HFF-Myc (cell line): Measurements from ENCODE around the gene NELL1.

Experiments used
- DNase-seq: peaks from one replicate; pipeline ENCODE4 v3.0.0-alpha.2; 2011; ENCODE audit warnings: low read depth; ENCODE audit errors: extremely low read depth
- H3K4me3 ChIP-seq: replicated peaks from 2 replicates; pipeline ENCODE4 v1.5.1; 2011; ENCODE audit warnings: low read depth, mild to moderate bottlenecking, control low read depth, low read length
- CTCF ChIP-seq: IDR thresholded peaks from 2 replicates; pipeline ENCODE4 v1.5.1; 2012; ENCODE audit warnings: mild to moderate bottlenecking, low read depth, low read length, control low read depth; ENCODE audit errors: missing control alignments

Gene NELL1

GRCh38 chr11:21421711-21422329 lies 752.4 kb downstream of the NELL1 start:
- no peak overlapping the region for H3K4me3 ChIP-seq
- no peak for DNase-seq
- no peak for TF ChIP-seq CTCF

- DNase-seq, result no peak
- no peak for TF ChIP-seq CTCF
- no peak overlapping the region for H3K4me3 ChIP-seq
Measured at GRCh38 chr11:21426931-21427330, 757.5 kb downstream of the NELL1 start.

GRCh38 chr11:21427726-21428125 lies 758.3 kb downstream of the NELL1 start:
- no peak for DNase-seq
- H3K4me3 ChIP-seq, result no peak overlapping the region
- no peak for TF ChIP-seq CTCF

- DNase-seq, result no peak
- H3K4me3 ChIP-seq, result no peak overlapping the region
- TF ChIP-seq CTCF, result no peak
Measured at GRCh38 chr11:21428796-21429195, 759.4 kb downstream of the NELL1 start.

- no peak overlapping the region for H3K4me3 ChIP-seq
- no peak for TF ChIP-seq CTCF
- no peak for DNase-seq
Measured at GRCh38 chr11:21429401-21429800, 760.0 kb downstream of the NELL1 start.

- no peak overlapping the region for H3K4me3 ChIP-seq
- TF ChIP-seq CTCF, result no peak
- no peak for DNase-seq
Measured at GRCh38 chr11:21430537-21430936, 761.2 kb downstream of the NELL1 start.
